Measurements from ENCODE around the gene CCDC112.
"Not testable (repeated sequence)": the region's sequence is repeated elsewhere in the genome, so short reads cannot be mapped to it uniquely, and the experiment has no call there.

CCDC112 gene

GRCh38 chr5:115296124-115297022, at the start of gene CCDC112:
Gene CCDC112 (minus strand): TSS chr5:115296654. CDS start chr5:115296543, 111 bp downstream.
- peak; percentile 47 to 53 (median 48) for DNase-seq

GRCh38 chr5:115345344-115345743, 48.9 kb upstream of the CCDC112 start:
- DNase-seq = no peak

GRCh38 chr5:115343855-115344254, 47.4 kb upstream of the CCDC112 start:
- DNase-seq = no peak

GRCh38 chr5:115342590-115343377, 46.3 kb upstream of the CCDC112 start:
- no peak for DNase-seq

GRCh38 chr5:115341745-115342144, 45.3 kb upstream of the CCDC112 start:
- no peak for DNase-seq

GRCh38 chr5:115338851-115339250, 42.4 kb upstream of the CCDC112 start:
- DNase-seq = no peak

- no peak for DNase-seq
Measured at GRCh38 chr5:115337882-115338281, 41.4 kb upstream of the CCDC112 start.

- DNase-seq = no peak
Measured at GRCh38 chr5:115336964-115337363, 40.5 kb upstream of the CCDC112 start.

GRCh38 chr5:115336201-115336720, 39.8 kb upstream of the CCDC112 start:
- DNase-seq = no peak

- no peak for DNase-seq
Measured at GRCh38 chr5:115335301-115335700, 38.8 kb upstream of the CCDC112 start.

- no peak for DNase-seq
Measured at GRCh38 chr5:115333164-115333563, 36.7 kb upstream of the CCDC112 start.

- DNase-seq = no peak
Measured at GRCh38 chr5:115330830-115331229, 34.4 kb upstream of the CCDC112 start.

- DNase-seq = no peak
Measured at GRCh38 chr5:115329475-115329874, 33.0 kb upstream of the CCDC112 start.

- not testable (repeated sequence) for DNase-seq
Measured at GRCh38 chr5:115328617-115329274, 32.3 kb upstream of the CCDC112 start.

GRCh38 chr5:115325296-115325959, 29.0 kb upstream of the CCDC112 start:
- no peak for DNase-seq

- DNase-seq = no peak
Measured at GRCh38 chr5:115324021-115324420, 27.6 kb upstream of the CCDC112 start.

GRCh38 chr5:115322729-115323128, 26.3 kb upstream of the CCDC112 start:
- no peak for DNase-seq

GRCh38 chr5:115321309-115321708, 24.9 kb upstream of the CCDC112 start:
- DNase-seq = no peak

GRCh38 chr5:115320515-115320914, 24.1 kb upstream of the CCDC112 start:
- no peak for DNase-seq

GRCh38 chr5:115320006-115320405, 23.6 kb upstream of the CCDC112 start:
- no peak for DNase-seq

GRCh38 chr5:115319007-115319406, 22.6 kb upstream of the CCDC112 start:
- no peak for DNase-seq

GRCh38 chr5:115317736-115318135, 21.3 kb upstream of the CCDC112 start:
- no peak for DNase-seq

GRCh38 chr5:115317320-115317719, 20.9 kb upstream of the CCDC112 start:
- no peak for DNase-seq

Data from activated CD4-positive, CD25-positive, alpha-beta regulatory T cell (primary cell).